GM18499 (cell line): ENCODE data around the gene TOR1A.

Experiments used
- ATAC-seq: cut with Tn5 transposase; IDR thresholded peaks from one replicate; pipeline ENCODE4 v1.9.1; 2021; ENCODE audit warnings: moderate number of reproducible peaks; ENCODE audit not compliant: insufficient read depth, unreplicated experiment

TOR1A gene

DNA sequence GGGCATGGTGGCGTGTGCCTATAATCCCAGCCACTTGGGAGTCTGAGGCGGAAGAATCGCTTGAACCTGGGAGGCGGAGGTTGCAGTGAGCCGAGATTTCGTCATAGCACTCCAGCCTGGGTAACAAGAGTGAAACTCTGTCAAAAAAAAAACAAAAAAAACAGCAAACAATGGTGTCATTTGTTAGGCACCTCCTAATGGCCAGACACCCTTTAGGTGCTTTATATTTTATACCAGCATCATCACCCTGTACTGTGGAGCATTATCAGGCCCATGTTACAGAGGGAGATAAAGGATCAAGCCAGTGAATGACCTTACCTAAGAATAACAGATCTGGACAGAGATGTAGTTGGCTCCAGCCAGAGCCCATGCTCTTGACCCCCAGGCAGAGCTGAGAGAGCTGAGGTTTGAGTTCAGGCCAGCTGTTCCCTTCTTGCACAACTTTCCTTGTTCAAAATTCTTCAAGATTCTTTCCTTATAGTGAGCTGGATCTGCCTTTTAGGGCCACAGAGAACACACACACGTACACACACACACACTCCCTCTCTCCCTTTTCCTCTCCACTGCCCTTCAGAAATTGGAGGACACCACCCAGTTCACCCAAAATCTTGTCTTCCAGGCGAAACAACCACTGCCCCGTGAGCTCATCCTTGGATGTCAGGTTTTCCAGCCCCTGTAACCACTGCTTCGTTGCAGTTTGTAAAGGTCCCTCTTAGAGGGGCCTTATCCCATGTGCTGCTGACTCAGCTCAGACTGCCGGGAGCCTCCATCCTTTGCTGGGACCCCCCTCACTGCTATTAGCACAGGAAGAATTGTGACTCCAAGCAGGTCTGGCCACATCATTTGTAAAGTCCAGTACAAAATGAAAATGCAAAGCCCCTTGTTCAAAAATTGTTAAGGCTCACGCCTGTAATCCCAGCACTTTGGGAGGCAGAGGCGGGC lies 60.7 kb downstream of the TOR1A start:
- ATAC-seq: no peak
